Left ventricle myocardium superior (tissue), 1 donor: ENCODE data around the gene MRPL50. TPM values are rescaled to one million over a fixed set of nuclear protein-coding genes. Genes with fewer than 3 reads are reported as not detected.

Source experiments
- ATAC-seq: fragments of 200-7000 bp; cut with Tn5 transposase; one replicate; pipeline ENCODE4 v1.9.1; 2020; ENCODE audit warnings: mild to moderate bottlenecking, moderate library complexity
- DNase-seq: peaks from one replicate; pipeline ENCODE4 v3.0.0-alpha.2; 2020
- intact Hi-C: fragments of 100-400 bp; cut with micrococcal nuclease; formaldehyde crosslinking; loops from one replicate; pipeline ENCODE4 v1.11.0; 2022
- total RNA-seq: library from RNA; stranded (reverse); fragmentation: NEBNext Ultra II Directional; extraction: Animal tissue kit (Norgen Biotek cat#: 25700); gene quantifications from one replicate; pipeline ENCODE4 v1.2.1, GENCODE V29; 2021
- donor health status: DM: no; HTN: yes; CAD: no; lungs with severe emphysema.

Gene MRPL50
- total RNA-seq, 1 donor from 2014 or later, result 18.2 TPM

- DNase-seq (no peak), ATAC-seq (no peak)
- intact Hi-C loops, result no loop called here
Measured at GRCh38 chr9:101383361-101383760, 15.1 kb downstream of the MRPL50 start.

DNA sequence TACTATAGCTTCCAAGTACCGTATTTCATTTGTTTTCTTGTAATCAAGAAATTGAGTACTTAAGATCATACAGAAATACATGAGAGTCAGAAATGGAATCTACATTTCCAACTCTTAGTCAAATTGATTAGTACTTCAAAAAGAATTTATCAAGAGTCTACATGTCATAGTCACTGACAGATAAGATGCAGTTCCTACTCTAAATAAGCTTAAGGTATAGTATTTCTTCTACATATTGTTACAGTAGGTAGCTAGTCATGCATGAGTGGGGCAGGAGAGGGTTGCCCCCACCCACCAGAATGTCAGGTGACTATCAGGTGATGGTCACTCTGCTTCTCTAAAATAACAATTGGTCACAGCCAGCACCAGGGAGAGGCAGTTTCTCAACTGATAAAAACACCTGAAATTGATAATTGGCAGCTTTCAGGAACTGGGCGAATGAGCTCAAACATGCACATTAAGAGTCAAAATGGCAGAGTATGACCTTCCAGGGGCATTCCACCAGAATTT lies 16.5 kb downstream of the MRPL50 start:
- no peak for ATAC-seq
- intact Hi-C loops, result no loop called here
- no peak for DNase-seq

DNA sequence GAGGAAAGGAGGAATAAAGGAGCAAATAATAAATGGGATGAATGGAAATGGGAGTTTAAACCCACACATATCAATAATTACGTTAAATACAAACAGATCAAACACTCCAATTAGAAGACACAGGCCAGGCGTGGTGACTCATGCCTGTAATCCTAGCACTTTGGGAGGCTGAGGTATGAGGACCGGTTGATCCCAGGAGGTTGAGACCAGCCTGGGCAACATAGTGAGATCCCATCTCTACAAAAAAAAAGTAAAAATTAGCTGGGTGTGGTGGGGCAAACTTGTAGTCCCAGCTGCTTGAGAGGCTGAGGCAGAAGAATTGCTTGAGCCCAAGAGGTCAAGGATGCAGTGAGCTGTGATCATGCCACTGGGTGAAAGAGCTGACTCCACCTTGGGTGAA lies 17.3 kb downstream of the MRPL50 start:
- ATAC-seq (no peak), DNase-seq (no peak)
- intact Hi-C loops, result no loop called here

DNA sequence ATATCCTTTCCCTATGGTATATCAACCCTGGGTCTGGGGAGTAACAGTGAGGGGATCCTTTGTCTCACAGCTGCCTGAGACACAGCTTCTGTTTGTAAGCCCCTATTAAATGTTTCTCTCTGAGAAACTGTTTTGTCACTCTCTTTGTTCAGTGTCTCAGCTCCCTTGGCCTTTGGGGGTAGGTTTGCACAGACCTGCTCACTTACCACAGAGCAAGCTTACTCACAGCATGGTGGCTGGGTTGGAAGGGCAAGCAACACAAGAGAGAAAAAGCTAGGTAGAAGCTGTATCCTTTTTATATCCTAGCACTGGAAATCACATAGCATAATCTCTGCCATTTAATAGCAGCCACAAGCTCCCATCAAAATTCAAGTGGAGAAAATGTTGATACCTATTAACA lies 18.1 kb downstream of the MRPL50 start:
- intact Hi-C loops, result no loop called here
- ATAC-seq (no peak), DNase-seq (no peak)

DNA sequence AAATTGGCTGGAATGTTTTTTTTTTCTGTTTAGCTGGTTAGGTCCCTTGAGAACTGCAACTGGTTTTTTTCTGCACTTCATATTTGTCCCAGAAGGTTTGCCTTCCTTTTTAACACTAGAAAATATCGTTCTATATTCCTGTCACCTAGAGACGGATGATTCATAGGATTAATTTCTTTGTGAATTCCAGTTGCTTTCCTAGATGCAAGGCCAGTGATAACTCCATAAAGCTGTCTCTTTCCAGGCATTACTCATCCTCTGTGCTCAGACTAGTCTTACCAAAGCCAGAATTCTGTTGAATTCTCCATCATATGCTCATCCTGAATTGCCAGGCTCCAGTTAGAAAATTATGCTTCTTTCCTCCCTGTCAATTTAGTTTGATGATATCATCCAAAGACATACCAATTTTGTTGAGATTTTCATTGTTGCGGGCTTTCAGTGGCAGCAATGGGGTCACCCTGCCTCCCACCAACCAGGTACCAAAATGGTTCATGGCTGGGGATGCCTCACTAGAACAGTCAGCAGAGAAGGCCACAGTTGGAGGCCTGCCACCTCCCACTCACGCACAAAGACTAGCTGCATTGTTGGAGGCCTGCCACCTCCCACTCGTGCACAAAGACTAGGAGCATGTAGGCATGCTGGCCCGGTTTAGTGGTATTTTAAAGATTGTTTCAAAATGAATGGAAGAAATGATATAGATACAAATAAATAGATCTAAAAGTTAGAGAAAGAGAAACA lies 22.1 kb downstream of the MRPL50 start:
- intact Hi-C loops, result no loop called here
- ATAC-seq, result no peak
- DNase-seq, result no peak

DNA sequence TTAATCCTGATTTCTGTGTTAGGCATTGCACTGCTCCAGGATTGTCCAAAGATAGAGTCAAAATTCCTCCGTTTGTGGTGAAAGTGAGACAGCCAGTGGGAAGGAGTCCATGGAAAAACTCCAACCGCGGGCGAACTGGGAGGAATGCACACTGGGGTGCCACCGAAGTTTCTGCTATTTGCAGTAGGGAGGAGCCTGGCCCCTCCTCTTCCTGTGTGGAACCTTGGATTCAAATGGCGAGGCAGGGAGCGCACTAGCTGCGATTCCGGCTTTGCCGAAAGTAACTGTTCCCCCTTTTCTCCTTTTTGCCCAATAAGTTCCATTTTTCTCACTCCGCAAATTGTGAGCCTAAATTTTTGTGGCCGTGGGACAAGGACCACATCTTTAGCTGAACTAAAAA lies 22.9 kb downstream of the MRPL50 start:
- ATAC-seq (no peak), DNase-seq (no peak)
- intact Hi-C loops, result no loop called here

GRCh38 chr9:101372327-101373118 lies 25.9 kb downstream of the MRPL50 start:
- ATAC-seq (no peak), DNase-seq (no peak)
- intact Hi-C loops, result no loop called here

DNA sequence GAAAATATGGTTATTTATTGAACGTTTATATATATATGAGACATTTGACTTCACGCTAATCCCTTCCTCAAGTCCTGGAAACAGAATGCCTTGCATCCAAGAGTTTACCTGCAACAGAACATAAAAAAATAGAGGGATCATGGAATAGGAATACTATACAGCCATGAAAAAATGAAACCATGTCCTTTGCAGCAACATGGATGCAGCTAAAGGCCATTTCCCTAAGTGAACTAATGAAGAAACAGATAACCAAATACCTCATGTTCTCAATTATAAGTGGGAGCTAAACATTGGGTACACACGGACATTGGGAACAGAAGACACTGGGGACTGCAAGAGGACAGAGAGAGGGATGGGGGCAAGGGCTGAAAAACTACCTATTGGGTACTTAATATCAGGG lies 26.6 kb downstream of the MRPL50 start:
- intact Hi-C loops, result no loop called here
- no peak for DNase-seq
- no peak for ATAC-seq

DNA sequence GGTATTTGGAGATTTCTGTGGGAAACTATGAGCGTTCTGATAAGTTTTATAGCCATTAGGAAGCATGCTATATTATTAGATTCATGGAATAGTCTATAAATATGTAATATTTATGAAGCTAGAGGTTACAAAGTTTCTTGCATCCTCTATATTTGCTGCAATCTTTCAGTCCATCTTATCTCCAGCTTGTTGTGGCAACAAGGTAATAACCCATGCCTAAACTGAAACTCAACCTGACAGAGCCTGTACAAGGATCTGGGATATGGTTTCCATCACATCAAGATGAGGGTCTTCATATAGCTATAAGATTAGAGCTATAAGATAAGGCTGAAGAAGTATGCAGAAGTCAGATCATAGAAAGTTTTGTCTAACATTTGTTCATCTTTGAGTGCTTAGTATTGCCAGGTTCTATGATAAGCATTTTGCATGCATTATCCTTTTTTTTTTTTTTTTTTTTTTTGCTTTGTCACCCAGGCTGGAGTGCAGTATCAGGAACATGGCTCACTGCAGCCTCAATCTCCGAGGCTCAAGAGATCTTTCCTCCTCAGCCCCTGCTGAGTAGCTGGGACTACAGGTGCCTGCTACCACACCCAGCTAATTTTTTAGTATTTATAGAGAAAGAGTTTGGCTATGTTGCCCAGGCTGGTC lies 28.4 kb downstream of the MRPL50 start:
- intact Hi-C loops, result no loop called here
- DNase-seq, result no peak
- ATAC-seq, result no peak

GRCh38 chr9:101369286-101369685 lies 29.1 kb downstream of the MRPL50 start:
- intact Hi-C loops, result no loop called here
- no peak for DNase-seq

DNA sequence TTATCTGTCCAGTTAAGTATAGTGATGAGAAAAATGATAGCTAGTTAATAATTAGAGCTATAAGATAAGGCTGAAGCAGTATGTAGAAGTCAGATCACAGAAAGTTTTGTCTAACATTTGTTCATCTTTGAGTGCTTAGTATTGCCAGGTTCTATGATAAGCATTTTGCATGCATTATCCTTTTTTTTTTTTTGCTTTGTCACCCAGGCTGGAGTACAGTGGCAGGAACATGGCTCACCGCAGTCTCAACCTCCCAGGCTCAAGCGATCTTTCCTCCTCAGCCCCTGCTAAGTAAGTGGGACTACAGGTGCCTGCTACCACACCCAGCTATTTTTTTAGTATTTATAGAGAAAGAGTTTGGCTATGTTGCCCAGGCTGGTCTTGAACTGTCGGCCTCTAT lies 31.1 kb downstream of the MRPL50 start:
- DNase-seq (no peak), ATAC-seq (no peak)

More at GRCh38 chr9:101369286-101369685, 29.1 kb downstream of the MRPL50 start:
- no peak for ATAC-seq

GRCh38 chr9:101366038-101366756 lies 32.2 kb downstream of the MRPL50 start:
- no peak for ATAC-seq
- no peak for DNase-seq
- intact Hi-C loops, result no loop called here

More for the DNA sequence above, 31.1 kb downstream of the MRPL50 start:
- intact Hi-C loops, result no loop called here

DNA sequence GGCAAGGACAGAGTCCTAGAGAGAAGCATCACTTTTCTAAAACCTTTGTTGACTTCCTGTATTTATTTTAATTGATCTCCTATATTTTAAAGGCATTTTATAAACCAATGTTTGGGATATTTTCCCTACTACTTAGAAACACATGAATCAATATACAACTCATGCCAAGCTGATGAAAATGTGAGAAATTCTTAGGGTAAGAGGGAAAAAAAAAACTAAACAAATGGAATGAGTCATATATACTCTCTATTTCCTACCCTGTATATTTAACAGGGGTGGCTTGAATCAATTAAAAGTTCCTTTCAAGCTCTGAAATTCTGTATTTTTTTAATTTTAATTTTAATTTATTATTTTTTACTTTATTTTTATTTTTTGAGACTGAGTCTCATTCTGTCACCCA lies 33.2 kb downstream of the MRPL50 start:
- DNase-seq, result no peak
- intact Hi-C loops, result no loop called here
- no peak for ATAC-seq

- no peak for ATAC-seq
- intact Hi-C loops, result no loop called here
- no peak for DNase-seq
Measured at GRCh38 chr9:101362450-101362849, 36.0 kb downstream of the MRPL50 start.

DNA sequence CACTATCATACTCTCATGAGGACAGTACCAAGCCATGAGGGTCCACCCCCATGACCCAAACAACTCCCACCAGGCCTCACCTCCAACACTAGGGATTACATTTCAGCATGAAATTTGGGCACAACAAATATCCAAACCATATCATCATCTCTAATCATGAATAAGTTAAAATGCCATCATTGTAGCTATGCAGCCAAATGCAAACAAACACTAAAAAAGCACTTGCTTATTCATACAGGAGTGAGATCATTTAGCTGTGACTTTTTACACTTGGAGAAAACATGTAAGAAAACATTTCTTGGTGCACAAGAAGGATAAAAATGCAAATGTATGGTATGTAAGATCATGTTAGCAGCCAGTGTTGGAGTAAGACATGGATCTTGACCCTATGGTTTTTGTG lies 37.8 kb downstream of the MRPL50 start:
- no peak for ATAC-seq
- DNase-seq, result no peak
- intact Hi-C loops, result no loop called here

DNA sequence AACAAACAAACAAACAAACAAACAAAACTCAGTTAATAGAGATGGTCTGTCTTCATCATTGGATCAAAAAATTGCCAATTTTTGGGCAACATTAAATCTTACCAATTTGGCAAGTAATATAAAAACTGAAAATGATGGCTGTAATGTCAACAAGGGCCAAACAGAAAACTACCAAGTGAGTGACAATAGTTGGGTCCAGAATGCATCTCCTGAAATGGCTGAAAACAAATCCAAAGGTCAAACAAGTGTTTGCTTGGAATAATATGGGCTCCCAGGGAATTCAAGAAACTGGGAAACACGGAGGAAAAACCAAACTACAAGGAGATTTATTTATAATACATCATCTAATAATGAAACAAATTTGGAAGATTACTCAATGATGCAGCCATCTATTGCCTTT lies 38.7 kb downstream of the MRPL50 start:
- DNase-seq (no peak), ATAC-seq (no peak)
- intact Hi-C loops, result no loop called here

DNA sequence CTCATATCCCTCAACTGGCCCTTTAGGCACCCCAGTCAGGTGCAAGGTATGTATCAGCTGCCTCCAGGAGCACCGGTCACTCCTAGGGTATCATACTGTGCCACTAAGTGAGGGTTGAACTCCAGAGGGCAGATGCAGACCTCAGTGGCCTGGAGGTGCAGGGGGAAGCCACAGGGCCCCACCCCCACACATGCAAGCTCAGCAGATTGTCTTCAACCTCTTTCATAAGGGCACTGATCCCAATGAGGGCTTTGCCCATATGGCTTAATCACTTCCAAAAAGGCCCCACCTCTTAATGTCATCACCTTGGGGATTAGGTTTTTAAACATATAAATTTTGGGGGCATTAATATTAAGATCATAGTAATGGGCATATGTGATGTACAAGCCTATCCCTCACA lies 41.8 kb downstream of the MRPL50 start:
- DNase-seq (no peak), ATAC-seq (no peak)
- intact Hi-C loops, result no loop called here

DNA sequence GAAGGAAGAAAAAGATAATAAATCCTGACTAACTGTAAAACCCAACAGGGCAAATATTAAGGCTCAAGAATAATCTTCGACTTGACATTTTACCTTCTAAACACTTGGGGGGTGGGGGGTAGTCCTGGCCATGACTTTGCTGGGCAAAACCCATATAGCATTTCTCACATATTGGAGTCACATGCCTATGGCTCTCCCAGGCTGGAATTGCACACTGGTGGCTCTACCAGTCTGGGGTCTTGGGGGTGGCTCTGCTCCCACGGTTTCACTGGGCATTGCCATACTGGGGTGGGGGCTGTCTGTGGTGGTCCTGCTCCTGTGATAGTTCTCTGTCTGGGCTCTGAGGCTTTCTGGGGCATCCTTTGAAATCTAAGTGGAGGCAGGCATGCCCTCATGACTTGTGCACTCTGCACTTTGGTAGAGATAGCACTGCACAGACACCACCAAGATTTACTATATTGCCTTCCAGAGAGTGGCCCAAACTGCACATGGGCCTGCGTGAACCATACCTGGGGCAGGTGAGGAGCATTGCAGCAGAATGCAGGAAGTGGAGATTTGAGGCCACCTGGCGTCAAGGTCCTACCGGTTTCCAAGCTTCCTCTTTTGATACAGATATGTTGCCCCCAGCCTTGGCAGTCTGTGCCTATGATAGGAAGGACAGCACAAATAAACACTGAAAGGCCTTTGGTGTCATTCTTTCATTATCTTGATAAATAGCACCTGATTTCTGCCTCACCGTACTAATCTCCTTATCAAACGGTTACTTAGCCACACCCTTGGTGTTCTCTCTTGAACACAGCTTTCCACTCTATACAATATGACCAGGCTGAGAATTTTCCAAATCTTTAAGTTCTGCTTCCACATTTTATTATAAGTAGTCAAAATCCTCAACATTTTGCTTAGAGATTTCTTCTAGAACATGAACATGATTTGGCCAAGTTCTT lies 43.4 kb downstream of the MRPL50 start:
- no peak for DNase-seq
- intact Hi-C loops, result no loop called here
- no peak for ATAC-seq
